Esophagus squamous epithelium (tissue), 4 donors: Measurements from ENCODE around the gene EIF3F.

Experiments used
- POLR2A ChIP-seq, 4 donors: fragments of 450-650 bp; IDR thresholded peaks; one replicate each; pipeline ENCODE4 v1.6.1; 2017; ENCODE audit warnings: antibody characterized with exemption in 4 of 4, mild to moderate bottlenecking in 4 of 4, moderate library complexity in 3 of 4
- TF ChIP-seq, protein P1 (sequence below), 6 experiments: fragments of 450-650 bp in 4 of 6; fragments of 200-600 bp in 2 of 6; sonication (generic) in 2 of 6; IDR thresholded peaks; one replicate each; pipeline ENCODE4 v1.5.1; 2016 to 2019; ENCODE audit warnings: antibody characterized with exemption in 6 of 6, mild to moderate bottlenecking in 4 of 6, moderate library complexity in 4 of 6

DNA sequence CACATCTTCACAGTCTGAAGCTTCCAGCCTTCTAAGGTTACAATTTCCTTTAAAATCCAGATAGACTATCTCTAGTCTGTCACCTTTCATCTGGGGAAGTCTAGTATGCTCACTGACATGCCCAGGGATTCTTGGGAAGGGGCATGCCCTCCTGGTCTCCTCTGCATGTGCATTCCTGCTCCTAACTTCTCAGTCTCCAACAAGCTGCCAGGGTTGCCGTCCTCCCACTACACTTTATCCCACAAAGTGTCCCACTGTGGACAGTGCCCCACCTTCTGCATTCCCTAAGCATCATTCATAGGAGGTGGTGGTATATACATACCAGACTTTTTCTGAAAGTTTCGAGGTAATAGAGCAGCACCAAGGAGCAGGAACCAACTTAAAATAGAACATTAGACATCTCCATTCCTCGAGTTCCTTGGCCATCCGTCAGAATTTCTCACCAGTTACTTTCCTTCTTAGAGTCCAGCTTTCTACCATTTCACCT lies 28.7 kb downstream of the EIF3F start:
- TF ChIP-seq, protein P1, sequence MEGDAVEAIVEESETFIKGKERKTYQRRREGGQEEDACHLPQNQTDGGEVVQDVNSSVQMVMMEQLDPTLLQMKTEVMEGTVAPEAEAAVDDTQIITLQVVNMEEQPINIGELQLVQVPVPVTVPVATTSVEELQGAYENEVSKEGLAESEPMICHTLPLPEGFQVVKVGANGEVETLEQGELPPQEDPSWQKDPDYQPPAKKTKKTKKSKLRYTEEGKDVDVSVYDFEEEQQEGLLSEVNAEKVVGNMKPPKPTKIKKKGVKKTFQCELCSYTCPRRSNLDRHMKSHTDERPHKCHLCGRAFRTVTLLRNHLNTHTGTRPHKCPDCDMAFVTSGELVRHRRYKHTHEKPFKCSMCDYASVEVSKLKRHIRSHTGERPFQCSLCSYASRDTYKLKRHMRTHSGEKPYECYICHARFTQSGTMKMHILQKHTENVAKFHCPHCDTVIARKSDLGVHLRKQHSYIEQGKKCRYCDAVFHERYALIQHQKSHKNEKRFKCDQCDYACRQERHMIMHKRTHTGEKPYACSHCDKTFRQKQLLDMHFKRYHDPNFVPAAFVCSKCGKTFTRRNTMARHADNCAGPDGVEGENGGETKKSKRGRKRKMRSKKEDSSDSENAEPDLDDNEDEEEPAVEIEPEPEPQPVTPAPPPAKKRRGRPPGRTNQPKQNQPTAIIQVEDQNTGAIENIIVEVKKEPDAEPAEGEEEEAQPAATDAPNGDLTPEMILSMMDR (IDR thresholded peaks at IDR 0.05): no peak
- no peak for TF ChIP-seq POLR2A (IDR thresholded peaks at IDR 0.05)
